Stimulated activated effector memory CD8-positive, alpha-beta T cell treated with anti-CD3 and anti-CD28 coated beads, Interleukin-12 subunit alpha, Interleukin-12 subunit beta, amount 100 ng/mL, for 72 hours (primary cell): Measurements from ENCODE around the gene PRELID1.
A peak's percentile ranks its signal among the peaks of the same experiment; 100 is the strongest.
"Not testable (repeated sequence)": the region's sequence is repeated elsewhere in the genome, so short reads cannot be mapped to it uniquely, and the experiment has no call there.

ENCODE experiments used
- ATAC-seq: fragments of 150-1000 bp; cut with Tn5 transposase; 2 replicates; pipeline ENCODE4 v1.10.0; 2021
- DNase-seq, 2 donors: peaks; one replicate each; pipeline ENCODE4 v3.0.0; 2021 to 2022; ENCODE audit warnings: low spot score in 2 of 2
- H3K27ac Mint-ChIP-seq: one replicate; pipeline ENCODE4 v1.8.0; 2022; ENCODE audit warnings: mild to moderate bottlenecking, mixed read lengths
- H3K36me3 Mint-ChIP-seq: one replicate; pipeline ENCODE4 v1.8.0; 2022; ENCODE audit warnings: mild to moderate bottlenecking, mixed read lengths
- H3K4me1 Mint-ChIP-seq: one replicate; pipeline ENCODE4 v1.8.0; 2022; ENCODE audit warnings: mixed read lengths
- H3K4me3 Mint-ChIP-seq: one replicate; pipeline ENCODE4 v1.8.0; 2022; ENCODE audit warnings: mild to moderate bottlenecking, mixed read lengths
- H3K9me3 Mint-ChIP-seq: one replicate; pipeline ENCODE4 v1.8.0; 2022; ENCODE audit warnings: mixed read lengths

PRELID1 gene

GRCh38 chr5:177291735-177292134, 11.9 kb upstream of the PRELID1 start:
- DNase-seq (no peak), ATAC-seq (no peak)
- peaks cover 18% of the 10 kb centered on the region for H3K4me1 Mint-ChIP-seq
- no peak overlapping the region for H3K4me3 Mint-ChIP-seq
- no peaks in the 10 kb centered on the region for H3K9me3 Mint-ChIP-seq
- no peak overlapping the region for H3K27ac Mint-ChIP-seq
- H3K36me3 Mint-ChIP-seq, result peaks cover 98% of the 10 kb centered on the region

- DNase-seq, result no peak
- Mint-ChIP-seq H3K4me1 (peaks cover 29% of the 10 kb centered on the region), H3K36me3 (peaks cover 87% of the 10 kb centered on the region), H3K9me3 (no peaks in the 10 kb centered on the region), H3K4me3 (no peak overlapping the region), H3K27ac (peak overlapping the region; percentile 93)
- ATAC-seq, result no peak
Observed at GRCh38 chr5:177293819-177294581, 9.6 kb upstream of the PRELID1 start.

GRCh38 chr5:177294632-177295031, 9.0 kb upstream of the PRELID1 start:
- Mint-ChIP-seq H3K9me3 (no peaks in the 10 kb centered on the region), H3K4me1 (peaks cover 35% of the 10 kb centered on the region), H3K36me3 (peaks cover 86% of the 10 kb centered on the region), H3K4me3 (no peak overlapping the region), H3K27ac (peak overlapping the region; percentile 93)
- DNase-seq, result no peak
- no peak for ATAC-seq

- Mint-ChIP-seq H3K4me1 (peaks cover 48% of the 10 kb centered on the region), H3K4me3 (no peak overlapping the region), H3K27ac (peak overlapping the region; percentile 93), H3K9me3 (no peaks in the 10 kb centered on the region), H3K36me3 (peaks cover 84% of the 10 kb centered on the region)
- no peak for DNase-seq
- peak; percentile 33 for ATAC-seq
Observed at GRCh38 chr5:177295924-177296323, 7.7 kb upstream of the PRELID1 start.

DNA sequence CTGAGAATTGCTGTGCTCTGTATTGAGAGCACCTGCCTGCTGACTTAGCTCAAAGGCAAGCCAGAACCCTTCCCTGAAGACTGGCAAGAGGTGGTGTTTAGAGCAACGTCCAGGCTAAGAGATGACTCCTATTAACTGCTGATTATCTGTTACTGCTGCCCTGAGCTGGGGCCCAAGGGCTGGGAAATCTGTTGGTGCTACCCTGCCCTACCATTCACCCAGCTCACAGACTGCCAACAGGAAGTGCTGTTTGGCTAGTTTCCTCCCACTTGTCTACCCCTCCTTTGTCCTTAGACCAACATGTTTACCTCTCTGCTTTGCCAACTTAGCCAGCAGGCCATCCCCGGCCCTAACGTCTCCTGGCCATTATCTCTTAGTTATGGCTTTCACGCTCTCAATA, 7.0 kb upstream of the PRELID1 start:
- Mint-ChIP-seq H3K36me3 (peaks cover 84% of the 10 kb centered on the region), H3K4me3 (no peak overlapping the region)
- peak; percentile 27 for ATAC-seq

GRCh38 chr5:177297922-177298321, 5.7 kb upstream of the PRELID1 start:
- Mint-ChIP-seq H3K4me1 (peaks cover 67% of the 10 kb centered on the region), H3K9me3 (no peaks in the 10 kb centered on the region), H3K27ac (peak overlapping the region; percentile 93), H3K4me3 (no peak overlapping the region), H3K36me3 (peaks cover 84% of the 10 kb centered on the region)
- ATAC-seq (no peak), DNase-seq (no peak)

More for the DNA sequence above, 7.0 kb upstream of the PRELID1 start:
- Mint-ChIP-seq H3K9me3 (no peaks in the 10 kb centered on the region), H3K4me1 (peaks cover 54% of the 10 kb centered on the region), H3K27ac (peak overlapping the region; percentile 93)
- no peak for DNase-seq

DNA sequence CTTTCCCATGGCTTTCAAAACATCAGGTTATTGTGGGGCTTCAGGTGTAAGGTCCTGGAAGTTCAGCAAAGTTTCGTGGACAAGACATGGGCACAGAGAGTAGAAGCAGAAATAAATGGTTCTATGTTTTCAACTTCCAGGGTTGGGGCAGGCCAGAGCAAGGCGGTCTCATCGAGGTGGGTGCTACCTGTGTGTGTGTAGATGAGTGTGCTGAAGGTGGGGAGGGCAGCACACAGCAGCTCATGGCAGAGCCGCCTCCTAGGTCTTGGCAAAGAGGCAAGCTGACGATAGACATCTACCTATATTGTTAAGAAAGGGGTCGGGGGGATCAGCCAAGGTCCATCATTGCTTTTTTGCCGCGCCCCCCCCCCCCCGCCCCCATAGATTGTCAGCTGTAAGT, 3.9 kb upstream of the PRELID1 start:
- Mint-ChIP-seq H3K36me3 (peaks cover 83% of the 10 kb centered on the region), H3K4me3 (no peak overlapping the region), H3K4me1 (peaks cover 79% of the 10 kb centered on the region), H3K27ac (peak overlapping the region; percentile 93), H3K9me3 (no peaks in the 10 kb centered on the region)
- DNase-seq, result no peak
- no peak for ATAC-seq

GRCh38 chr5:177300236-177300880, 3.2 kb upstream of the PRELID1 start:
- peak overlapping the region; percentile 90 for H3K4me3 Mint-ChIP-seq
- H3K27ac Mint-ChIP-seq, result peak overlapping the region; percentile 93
- peaks cover 83% of the 10 kb centered on the region for H3K36me3 Mint-ChIP-seq
- H3K4me1 Mint-ChIP-seq, result peaks cover 82% of the 10 kb centered on the region
- ATAC-seq (peak; percentile 47), DNase-seq (peak in 1 of 2 donors; percentile 78)
- H3K9me3 Mint-ChIP-seq, result no peaks in the 10 kb centered on the region

DNA sequence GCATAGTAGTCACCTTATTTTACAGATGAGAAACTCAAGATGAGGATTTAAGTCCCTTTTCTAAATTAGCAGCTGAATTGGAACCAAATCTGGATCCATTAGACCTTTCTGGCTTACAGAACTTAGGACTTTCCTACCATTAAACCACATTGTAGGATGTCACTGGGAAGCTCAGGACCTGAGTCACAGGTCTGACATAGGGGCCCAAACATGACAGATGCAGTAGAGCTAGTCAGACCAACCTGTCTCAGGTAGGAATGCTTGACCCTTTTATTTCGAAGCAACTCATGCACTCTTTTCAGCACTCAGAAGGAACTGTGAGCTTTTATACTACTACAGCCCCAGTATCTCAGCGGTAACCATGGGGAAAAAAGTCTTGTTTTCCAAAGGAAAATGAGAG, 2.6 kb upstream of the PRELID1 start:
- DNase-seq (no peak), ATAC-seq (no peak)
- peaks cover 82% of the 10 kb centered on the region for H3K4me1 Mint-ChIP-seq
- H3K36me3 Mint-ChIP-seq, result peaks cover 83% of the 10 kb centered on the region
- no peaks in the 10 kb centered on the region for H3K9me3 Mint-ChIP-seq
- H3K27ac Mint-ChIP-seq, result peak overlapping the region; percentile 93
- peak overlapping the region; percentile 90 for H3K4me3 Mint-ChIP-seq

- Mint-ChIP-seq H3K9me3 (no peaks in the 10 kb centered on the region), H3K4me1 (peaks cover 78% of the 10 kb centered on the region), H3K27ac (peak overlapping the region; percentile 86), H3K36me3 (peaks cover 84% of the 10 kb centered on the region), H3K4me3 (peak overlapping the region; percentile 90)
- DNase-seq (no peak), ATAC-seq (no peak)
Observed at GRCh38 chr5:177301503-177302165, 2.0 kb upstream of the PRELID1 start.

- Mint-ChIP-seq H3K4me1 (peaks cover 73% of the 10 kb centered on the region), H3K27ac (peak overlapping the region; percentile 86), H3K4me3 (peak overlapping the region; percentile 90), H3K36me3 (peaks cover 85% of the 10 kb centered on the region), H3K9me3 (no peaks in the 10 kb centered on the region)
- ATAC-seq, result no peak
- DNase-seq, result no peak
Observed at GRCh38 chr5:177302354-177303110, 1.1 kb upstream of the PRELID1 start.

GRCh38 chr5:177303925-177304391, 359 bp downstream of the PRELID1 start:
- Mint-ChIP-seq H3K4me3 (peak overlapping the region; percentile 90), H3K36me3 (peaks cover 80% of the 10 kb centered on the region), H3K27ac (peak overlapping the region; percentile 86), H3K4me1 (peaks cover 72% of the 10 kb centered on the region), H3K9me3 (no peaks in the 10 kb centered on the region)
- DNase-seq (no peak), ATAC-seq (no peak)

- H3K4me3 Mint-ChIP-seq, result peak overlapping the region; percentile 90
- DNase-seq, result no peak
- H3K9me3 Mint-ChIP-seq, result no peaks in the 10 kb centered on the region
- ATAC-seq, result no peak
- H3K36me3 Mint-ChIP-seq, result peaks cover 76% of the 10 kb centered on the region
- peak overlapping the region; percentile 86 for H3K27ac Mint-ChIP-seq
- H3K4me1 Mint-ChIP-seq, result peaks cover 72% of the 10 kb centered on the region
Observed at GRCh38 chr5:177304392-177305119, 957 bp downstream of the PRELID1 start.

DNA sequence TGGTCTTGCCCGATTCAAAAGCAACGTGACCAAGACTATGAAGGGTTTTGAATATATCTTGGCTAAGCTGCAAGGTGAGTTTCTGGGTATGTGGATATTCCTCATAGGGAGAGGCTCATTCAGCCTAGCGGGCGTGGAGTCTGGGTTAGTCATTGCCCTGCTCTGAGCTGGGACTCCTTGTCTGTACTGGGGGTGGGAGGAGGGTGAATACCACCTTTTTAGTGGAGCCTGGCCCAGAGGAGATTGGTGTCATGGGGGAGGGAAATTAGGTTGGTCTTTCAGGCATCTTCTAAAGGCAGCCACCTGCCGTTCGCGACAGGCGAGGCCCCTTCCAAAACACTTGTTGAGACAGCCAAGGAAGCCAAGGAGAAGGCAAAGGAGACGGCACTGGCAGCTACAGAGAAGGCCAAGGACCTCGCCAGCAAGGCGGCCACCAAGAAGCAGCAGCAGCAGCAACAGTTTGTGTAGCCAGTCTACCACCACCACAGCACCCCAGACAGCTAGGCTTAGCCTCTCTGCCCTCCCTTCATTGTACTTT, 2.6 kb downstream of the PRELID1 start:
- peaks cover 67% of the 10 kb centered on the region for H3K36me3 Mint-ChIP-seq
- H3K27ac Mint-ChIP-seq, result peak overlapping the region; percentile 26
- not testable (repeated sequence) for ATAC-seq, H3K9me3 Mint-ChIP-seq, DNase-seq
- H3K4me1 Mint-ChIP-seq, result peaks cover 68% of the 10 kb centered on the region
- H3K4me3 Mint-ChIP-seq, result peak overlapping the region; percentile 90
